Skin of body (tissue), 2 donors: ENCODE results near the gene PACS2. TPM values are rescaled to one million over a fixed set of nuclear protein-coding genes. Genes with fewer than 3 reads are reported as not detected.
A peak's percentile ranks its signal among the peaks of the same experiment; 100 is the strongest.
"Not testable (repeated sequence)": the region's sequence is repeated elsewhere in the genome, so short reads cannot be mapped to it uniquely, and the experiment has no call there.

Experiments used
- DNase-seq: peaks from one replicate; lab custom pipeline; 2025; lab: John Stamatoyannopoulos, UW
- total RNA-seq: library from RNA; depleted of rRNA; stranded (reverse); fragments of >200 nt; gene quantifications from one replicate; pipeline ENCODE4 v1.2.3, GENCODE V29; 2014

PACS2 gene
- total RNA-seq, 1 donor from 2014 or later, result 44.9 TPM

GRCh38 chr14:105330491-105330895 lies 15.9 kb downstream of the PACS2 start:
- no peak for DNase-seq

DNA sequence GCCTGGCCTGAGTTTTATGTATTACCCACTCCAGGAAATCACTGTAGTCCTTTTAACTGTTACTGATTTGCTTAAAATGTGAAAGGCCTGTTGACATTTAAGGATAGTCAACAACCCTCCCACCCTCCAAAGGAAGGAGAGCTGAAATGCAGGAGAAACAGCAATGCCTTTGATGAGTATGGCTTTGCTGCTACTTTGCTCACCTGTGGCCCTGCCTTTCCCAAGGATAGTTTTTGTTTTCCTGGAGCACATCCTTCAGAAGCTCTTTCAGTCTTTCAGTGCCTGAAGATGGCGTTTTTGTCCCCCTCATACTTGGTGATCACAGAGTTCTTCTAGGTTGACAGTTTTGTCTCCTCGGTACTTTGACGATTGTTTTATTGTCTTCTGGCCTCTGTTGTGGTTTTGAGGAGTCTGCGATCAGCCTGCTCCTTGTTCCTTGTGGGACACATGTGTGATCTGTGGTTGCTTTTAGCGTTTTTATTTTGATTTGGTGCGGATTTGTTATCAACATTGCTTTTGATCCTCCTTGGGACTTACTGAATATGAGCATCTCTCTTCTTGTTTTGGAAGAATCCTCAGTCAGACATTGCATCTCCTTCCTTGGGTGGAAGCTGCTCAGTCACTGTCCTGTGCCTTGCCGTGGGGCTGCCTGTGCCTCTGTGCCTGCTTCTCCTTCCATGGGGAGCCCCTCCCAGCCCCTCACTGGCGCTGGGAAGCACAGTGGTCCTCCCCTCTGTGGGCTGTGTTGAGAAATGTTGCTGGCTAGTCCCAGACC lies 17.2 kb downstream of the PACS2 start:
- no peak for DNase-seq

DNA sequence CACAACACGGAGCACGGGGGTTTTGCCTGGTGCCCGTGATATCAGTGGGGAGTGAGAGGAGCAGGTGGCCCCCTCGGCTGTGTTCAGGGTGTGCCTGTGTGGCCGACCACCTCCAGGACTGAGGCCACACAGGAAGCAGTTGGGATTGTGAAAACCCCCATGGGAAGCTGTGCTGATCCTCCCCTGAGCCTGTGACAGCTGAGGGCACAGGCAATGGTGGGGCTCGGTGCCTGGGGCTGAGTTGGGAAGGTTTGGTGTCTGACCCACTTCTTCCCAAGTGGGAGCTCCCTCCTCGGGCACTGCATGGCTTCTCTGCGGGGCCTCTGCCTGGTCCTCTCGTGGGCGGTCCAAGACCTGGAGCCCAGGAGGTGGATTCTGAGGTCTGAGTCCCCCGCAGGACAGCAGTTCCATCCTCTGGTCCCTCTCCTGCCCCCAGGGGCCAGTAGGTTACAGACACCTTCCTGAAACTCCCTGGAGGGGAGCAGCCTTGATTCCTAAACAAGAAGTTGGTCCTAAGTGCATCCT lies 17.9 kb downstream of the PACS2 start:
- DNase-seq, result no peak

DNA sequence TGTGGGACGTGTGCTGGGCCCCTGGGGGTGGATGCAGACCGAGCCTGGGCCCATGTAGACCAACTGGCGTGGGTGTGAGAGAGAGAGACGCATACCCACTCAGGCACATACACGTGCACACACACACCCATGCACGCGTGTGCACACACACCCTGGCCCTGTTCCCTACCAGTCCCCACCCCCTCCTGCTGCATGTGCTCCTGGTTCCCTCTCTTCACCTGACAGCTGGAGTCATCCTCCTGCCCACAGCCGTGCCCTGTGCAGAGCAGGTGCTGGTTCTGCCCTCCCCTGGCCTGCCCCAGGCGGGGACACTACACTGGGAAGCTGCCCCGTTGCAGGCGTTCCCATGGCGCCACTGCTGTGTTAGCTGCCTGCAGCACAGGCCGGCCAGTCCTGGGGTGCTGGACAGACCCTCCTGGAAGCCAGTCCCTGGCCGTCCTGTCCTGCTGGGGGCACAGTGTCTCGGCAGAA lies 18.5 kb downstream of the PACS2 start:
- DNase-seq, result no peak

DNA sequence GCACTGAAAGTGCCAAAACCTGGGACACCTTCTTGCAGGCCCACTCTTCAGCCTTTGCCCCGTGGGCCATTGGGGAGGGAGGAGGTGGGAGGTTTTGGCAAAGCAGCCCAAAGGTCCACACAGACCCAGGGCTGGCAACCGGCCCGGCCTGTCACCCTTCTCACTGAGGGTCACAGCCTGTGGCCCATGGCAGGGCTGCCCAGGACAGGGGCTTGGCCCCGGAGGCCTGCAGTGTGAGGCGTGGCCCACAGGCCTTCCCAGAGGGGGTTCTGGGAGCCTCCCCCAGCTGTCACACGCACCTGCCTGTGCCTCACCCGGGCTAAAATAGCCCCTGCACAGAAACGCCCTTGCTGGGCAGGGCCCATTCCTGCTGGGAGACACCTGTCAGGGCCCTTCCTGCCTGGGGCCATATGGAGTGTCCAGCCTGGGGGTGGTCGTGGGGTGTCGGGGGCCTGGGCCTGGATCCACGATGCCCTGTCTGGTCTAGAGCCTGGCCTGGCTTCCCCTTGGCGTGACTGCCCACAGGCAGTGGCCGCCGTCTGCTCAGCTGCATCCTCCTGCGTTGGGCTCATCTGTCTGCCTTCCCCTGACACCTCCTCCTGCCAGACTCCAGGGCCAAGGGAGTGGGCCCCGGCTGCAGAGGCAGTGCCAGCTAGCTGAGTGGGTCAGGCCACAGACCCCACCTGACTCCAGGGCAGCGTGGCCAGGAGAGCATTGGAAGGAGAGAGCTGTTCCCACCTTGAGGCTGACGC lies 19.2 kb downstream of the PACS2 start:
- no peak for DNase-seq

DNA sequence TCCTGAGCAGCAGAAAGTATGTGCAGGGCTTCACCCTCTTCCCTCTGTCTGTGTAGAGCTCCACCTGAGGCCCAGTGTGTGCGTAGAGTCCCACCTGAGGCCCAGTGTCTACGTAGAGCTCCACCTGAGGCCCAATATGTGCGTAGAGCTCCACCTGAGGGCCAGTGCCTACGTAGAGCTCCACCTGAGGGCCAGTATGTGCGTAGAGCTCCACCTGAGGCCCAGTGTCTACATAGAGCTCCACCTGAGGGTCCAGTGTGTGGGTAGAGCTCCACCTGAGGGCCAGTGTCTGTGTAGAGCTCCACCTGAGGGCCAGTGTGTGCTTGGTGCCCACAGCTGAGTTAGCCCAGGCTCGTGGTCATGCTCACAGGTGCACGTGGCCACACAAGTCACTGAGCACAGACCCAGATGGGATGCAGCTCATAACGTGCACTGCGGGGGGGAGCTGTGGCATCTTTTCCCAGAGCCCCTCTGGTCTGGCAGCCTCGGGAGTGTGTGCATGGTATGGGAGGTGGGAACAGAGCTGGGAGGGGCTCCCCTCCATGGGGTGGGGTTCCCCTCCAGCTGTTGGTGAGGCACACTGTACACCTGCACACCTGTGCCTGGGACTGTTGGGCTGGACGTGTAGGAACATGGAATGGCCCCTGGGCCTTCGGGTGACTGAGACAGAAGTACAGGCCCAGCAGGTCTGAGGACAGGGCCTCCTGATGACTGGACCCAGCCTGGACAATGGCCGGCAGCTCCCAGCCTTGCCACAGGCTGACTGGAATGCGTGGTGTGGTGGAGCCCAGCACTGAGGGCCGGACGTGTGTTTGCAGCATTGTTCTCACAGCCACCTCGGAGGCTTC lies 20.1 kb downstream of the PACS2 start:
- DNase-seq, result no peak

- not testable (repeated sequence) for DNase-seq
Observed at GRCh38 chr14:105335231-105335542, 20.6 kb downstream of the PACS2 start.

- DNase-seq, result no peak
Observed at GRCh38 chr14:105335735-105336476, 21.4 kb downstream of the PACS2 start.

GRCh38 chr14:105336477-105337287 lies 22.1 kb downstream of the PACS2 start:
- DNase-seq, result no peak

DNA sequence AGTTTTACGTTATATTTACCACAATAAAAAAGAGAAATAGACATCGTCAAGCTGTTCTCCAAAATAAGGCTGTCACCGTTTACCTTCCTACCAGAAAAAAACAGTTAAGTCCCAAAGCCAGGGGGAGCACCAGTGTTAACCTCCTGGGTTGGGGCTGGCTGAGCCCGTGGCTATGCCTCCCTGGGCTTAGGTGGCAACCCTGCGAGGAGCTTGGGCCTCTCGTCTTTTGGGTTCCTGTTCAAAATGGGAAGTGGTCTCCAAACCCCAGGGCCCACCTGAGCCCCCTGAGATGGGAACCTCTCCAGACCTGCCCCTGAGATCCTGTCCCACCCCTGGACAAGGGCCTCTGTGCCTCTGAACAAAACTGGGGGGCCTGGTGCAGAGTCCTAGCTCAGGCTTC lies 22.9 kb downstream of the PACS2 start:
- no peak for DNase-seq

- no peak for DNase-seq
Observed at GRCh38 chr14:105337966-105338741, 23.6 kb downstream of the PACS2 start.

- peak; percentile 53 for DNase-seq
Observed at GRCh38 chr14:105340821-105341733, 26.5 kb downstream of the PACS2 start.

- DNase-seq, result peak; percentile 63
Observed at GRCh38 chr14:105343194-105343593, 28.6 kb downstream of the PACS2 start.

- no peak for DNase-seq
Observed at GRCh38 chr14:105346200-105346533, 31.6 kb downstream of the PACS2 start.

DNA sequence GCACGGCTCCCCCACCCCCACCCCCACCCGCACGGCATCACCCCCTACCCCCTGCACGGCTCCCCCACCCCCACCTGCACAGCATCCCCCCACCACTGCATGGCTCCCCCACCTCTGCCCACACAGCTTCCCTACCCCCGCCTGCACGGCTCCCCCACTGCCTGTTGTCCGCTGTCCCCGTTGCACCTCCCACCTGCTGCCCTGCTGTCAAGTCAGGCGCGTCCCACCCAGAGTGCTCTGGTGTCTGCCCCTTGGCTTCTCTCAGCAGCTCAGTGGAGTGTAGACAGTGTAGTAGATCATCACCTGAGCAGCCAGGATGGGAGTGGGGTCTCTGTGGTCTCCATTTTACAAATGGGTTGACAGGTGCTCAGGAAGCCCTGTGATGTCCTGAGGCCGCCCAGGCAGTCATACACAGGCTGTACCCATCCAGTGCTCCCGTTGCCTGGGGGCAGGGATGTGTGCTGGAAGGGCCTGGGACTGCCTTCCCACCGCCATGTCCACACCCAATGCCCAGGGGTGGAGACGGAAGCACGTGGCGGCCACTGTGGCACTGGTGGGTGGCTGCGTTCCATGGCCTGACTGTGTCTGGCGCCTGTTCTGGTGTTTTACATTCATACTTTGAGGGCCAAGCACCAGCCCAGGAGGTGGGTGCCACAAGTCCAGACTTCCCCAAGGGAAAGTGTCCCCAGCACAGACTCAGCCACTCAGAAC lies 32.5 kb downstream of the PACS2 start:
- no peak for DNase-seq

DNA sequence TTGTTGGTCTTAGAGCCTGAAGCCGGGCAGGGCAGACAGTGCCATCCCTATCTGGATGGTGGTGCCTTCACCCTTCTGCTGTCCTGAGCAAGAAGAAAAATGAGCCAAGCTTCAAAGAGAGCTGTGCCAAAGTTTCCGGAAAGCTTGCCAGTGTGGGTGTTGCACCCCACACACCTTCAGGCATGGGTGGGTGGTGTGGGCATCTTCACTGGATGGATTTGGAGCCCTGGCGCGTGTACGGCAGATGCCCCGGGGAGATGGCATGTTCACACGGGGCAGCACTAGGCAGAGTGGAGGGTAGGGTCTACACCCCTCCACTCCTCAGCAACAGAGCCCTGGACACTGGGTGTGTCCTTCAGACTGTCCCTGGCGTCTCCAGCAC lies 33.0 kb downstream of the PACS2 start:
- DNase-seq, result no peak

DNA sequence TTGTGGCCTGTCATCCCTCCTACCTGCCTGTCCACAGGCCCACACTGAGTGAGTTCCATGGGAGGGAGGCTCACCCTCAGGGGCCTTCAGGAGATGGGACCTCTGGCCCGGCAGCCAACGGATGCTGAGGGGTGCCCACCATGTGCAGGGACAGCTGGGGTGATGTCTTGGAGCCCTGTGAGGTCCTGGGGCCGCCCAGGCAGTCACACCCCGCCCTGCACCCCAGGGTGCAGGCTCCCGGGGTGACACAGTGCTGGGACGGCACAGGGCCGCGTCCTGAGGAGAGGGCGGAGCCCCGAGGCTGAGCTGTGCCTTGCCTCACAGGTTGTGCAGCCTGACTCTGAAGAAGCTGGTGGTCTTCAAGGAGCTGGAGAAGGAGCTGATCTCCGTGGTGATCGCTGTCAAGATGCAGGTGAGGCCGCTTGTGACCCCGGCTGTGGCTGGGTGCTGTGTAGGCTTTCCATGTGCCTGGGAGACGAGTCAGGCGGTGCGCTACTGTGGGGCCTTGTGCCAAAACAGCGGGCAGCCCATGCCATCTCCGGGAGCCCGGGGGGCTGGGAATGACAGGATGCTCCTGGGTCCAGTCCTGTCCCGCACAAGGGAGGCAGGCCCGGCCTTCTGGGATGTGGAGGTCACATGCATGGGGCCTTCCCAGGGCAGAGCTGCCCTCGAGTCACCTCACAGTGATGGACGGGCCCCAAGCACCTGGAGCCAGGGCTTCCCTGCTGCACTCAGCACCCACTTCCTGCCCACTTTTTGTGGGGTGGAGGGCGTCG lies 33.8 kb downstream of the PACS2 start:
- no peak for DNase-seq
